Parathyroid adenoma (tissue), 2 donors: Measurements from ENCODE around the gene CPE.

ENCODE experiments used
- H2AFZ ChIP-seq: fragments of 300-600 bp; sonication (generic); one replicate; pipeline ENCODE4 v1.7.0; 2017; ENCODE audit warnings: antibody characterized with exemption, mild to moderate bottlenecking
- H3K27ac ChIP-seq: fragments of 300-600 bp; sonication (generic); one replicate; pipeline ENCODE4 v1.7.0; 2017
- H3K27me3 ChIP-seq: fragments of 300-600 bp; sonication (generic); one replicate; pipeline ENCODE4 v1.7.0; 2017; ENCODE audit warnings: low read length; ENCODE audit not compliant: control insufficient read depth, insufficient read depth
- H3K36me3 ChIP-seq: fragments of 300-600 bp; sonication (generic); one replicate; pipeline ENCODE4 v1.7.0; 2017; ENCODE audit warnings: low read length; ENCODE audit not compliant: control insufficient read depth, insufficient read depth
- H3K4me1 ChIP-seq: fragments of 300-600 bp; sonication (generic); one replicate; pipeline ENCODE4 v1.7.0; 2017; ENCODE audit warnings: control low read depth
- H3K4me2 ChIP-seq: fragments of 300-600 bp; sonication (generic); one replicate; pipeline ENCODE4 v1.7.0; 2017; ENCODE audit warnings: low read length
- H3K4me3 ChIP-seq: fragments of 300-600 bp; sonication (generic); one replicate; pipeline ENCODE4 v1.7.0; 2017; ENCODE audit warnings: low read depth, low read length
- H3K79me2 ChIP-seq: fragments of 300-600 bp; sonication (generic); one replicate; pipeline ENCODE4 v1.7.0; 2017; ENCODE audit warnings: control low read depth
- H3K9ac ChIP-seq: fragments of 300-600 bp; sonication (generic); one replicate; pipeline ENCODE4 v1.7.0; 2017; ENCODE audit warnings: mild to moderate bottlenecking
- H3K9me3 ChIP-seq: fragments of 300-600 bp; sonication (generic); one replicate; pipeline ENCODE4 v1.7.0; 2017; ENCODE audit warnings: low read length; ENCODE audit not compliant: control insufficient read depth
- CTCF ChIP-seq: fragments of 300-600 bp; sonication (generic); IDR thresholded peaks from one replicate; pipeline ENCODE4 v1.7.0; 2017; ENCODE audit warnings: antibody characterized with exemption, mild to moderate bottlenecking
- donor health status: primary hyperparathyroidism.

CPE gene

GRCh38 chr4:165464376-165464775 is 85.6 kb downstream of the CPE start:
- H3K4me1 ChIP-seq, result no peaks in the 10 kb centered on the region
- no peaks in the 10 kb centered on the region for H3K36me3 ChIP-seq
- TF ChIP-seq CTCF, result no peak
- no peaks in the 10 kb centered on the region for H3K27me3 ChIP-seq
- H2AFZ ChIP-seq, result no peak overlapping the region
- no peaks in the 10 kb centered on the region for H3K9me3 ChIP-seq
- H3K4me3 ChIP-seq, result no peak overlapping the region
- H3K79me2 ChIP-seq, result no peaks in the 10 kb centered on the region
- no peak overlapping the region for H3K4me2 ChIP-seq
- H3K27ac ChIP-seq, result no peak overlapping the region
- no peak overlapping the region for H3K9ac ChIP-seq

- H3K9me3 ChIP-seq, result no peaks in the 10 kb centered on the region
- TF ChIP-seq CTCF, result peak; percentile 63
- H3K27me3 ChIP-seq, result no peaks in the 10 kb centered on the region
- H3K27ac ChIP-seq, result no peak overlapping the region
- no peaks in the 10 kb centered on the region for H3K4me1 ChIP-seq
- no peaks in the 10 kb centered on the region for H3K36me3 ChIP-seq
- H3K79me2 ChIP-seq, result no peaks in the 10 kb centered on the region
- no peak overlapping the region for H3K4me3 ChIP-seq
- no peak overlapping the region for H3K9ac ChIP-seq
- H3K4me2 ChIP-seq, result no peak overlapping the region
- no peak overlapping the region for H2AFZ ChIP-seq
Observed at GRCh38 chr4:165464813-165465381, 86.1 kb downstream of the CPE start.

- Histone ChIP-seq H3K4me2 (no peak overlapping the region), H3K9ac (no peak overlapping the region), H3K36me3 (no peaks in the 10 kb centered on the region), H3K79me2 (no peaks in the 10 kb centered on the region), H3K9me3 (no peaks in the 10 kb centered on the region), H2AFZ (no peak overlapping the region), H3K4me1 (no peaks in the 10 kb centered on the region), H3K27ac (no peak overlapping the region), H3K4me3 (no peak overlapping the region), H3K27me3 (no peaks in the 10 kb centered on the region)
- no peak for TF ChIP-seq CTCF
Observed at GRCh38 chr4:165470009-165470408, 91.2 kb downstream of the CPE start.

- Histone ChIP-seq H3K9ac (no peak overlapping the region), H3K4me3 (no peak overlapping the region), H3K36me3 (no peaks in the 10 kb centered on the region), H3K4me1 (no peaks in the 10 kb centered on the region), H3K9me3 (no peaks in the 10 kb centered on the region), H3K4me2 (no peak overlapping the region), H3K27me3 (no peaks in the 10 kb centered on the region), H2AFZ (no peak overlapping the region), H3K79me2 (no peaks in the 10 kb centered on the region), H3K27ac (no peak overlapping the region)
- TF ChIP-seq CTCF, result no peak
Observed at GRCh38 chr4:165472943-165473676, 94.3 kb downstream of the CPE start.
